Activated T-cell treated with anti-CD3 and anti-CD28 coated beads, Interleukin-2, amount 50 U/mL, for 72 hours (primary cell): ENCODE measurements around the gene CTNNB1. TPM values are rescaled to one million over a fixed set of nuclear protein-coding genes. Genes with fewer than 3 reads are reported as not detected.
A peak's percentile ranks its signal among the peaks of the same experiment; 100 is the strongest.

Experiments used
- ATAC-seq, 2 donors: fragments of 150-1000 bp; cut with Tn5 transposase; replicated peaks in 1 of 2; 2 replicates each; pipeline ENCODE4 v1.10.0; 2021; ENCODE audit warnings: moderate library complexity in 2 of 2, mild to moderate bottlenecking in 1 of 2
- DNase-seq, 2 donors: peaks; one replicate each; pipeline ENCODE4 v3.0.0; 2021 to 2022; ENCODE audit warnings: mixed read lengths in 1 of 2
- H3K27ac Mint-ChIP-seq: one replicate; pipeline ENCODE4 v1.8.0; 2022; ENCODE audit warnings: mild to moderate bottlenecking, moderate library complexity, mixed read lengths
- H3K27me3 Mint-ChIP-seq: one replicate; pipeline ENCODE4 v1.8.0; 2022; ENCODE audit warnings: low read depth, mixed read lengths
- H3K36me3 Mint-ChIP-seq, 2 donors: one replicate each; pipeline ENCODE4 v1.8.0; 2022; ENCODE audit warnings: mixed read lengths in 2 of 2, mild to moderate bottlenecking in 1 of 2; ENCODE audit not compliant: insufficient read depth in 2 of 2
- H3K4me1 Mint-ChIP-seq: one replicate; pipeline ENCODE4 v1.8.0; 2022; ENCODE audit warnings: low read depth, mixed read lengths
- H3K4me3 Mint-ChIP-seq, 2 donors: one replicate each; pipeline ENCODE4 v1.8.0; 2022; ENCODE audit warnings: mild to moderate bottlenecking in 2 of 2, mixed read lengths in 2 of 2, moderate library complexity in 2 of 2
- H3K9me3 Mint-ChIP-seq, 2 donors: one replicate each; pipeline ENCODE4 v1.8.0; 2022; ENCODE audit warnings: mixed read lengths in 2 of 2
- total RNA-seq, 2 donors: library from RNA; stranded (reverse); gene quantifications; one replicate each; pipeline ENCODE4 v1.2.3, GENCODE V29; 2022

CTNNB1 gene
- total RNA-seq, 2 donors from 2014 or later, result 93.3 to 137 TPM

GRCh38 chr3:41210966-41211365 lies 11.7 kb downstream of the CTNNB1 start:
- peaks cover 4 to 11% of the 10 kb centered on the region in 2 donors for H3K36me3 Mint-ChIP-seq
- ATAC-seq (no peak), DNase-seq (no peak)
- H3K27ac Mint-ChIP-seq, result no peak overlapping the region
- no peak overlapping the region for H3K4me3 Mint-ChIP-seq
- no peaks in the 10 kb centered on the region for H3K27me3 Mint-ChIP-seq
- peaks cover 3 to 7% of the 10 kb centered on the region in 2 donors for H3K9me3 Mint-ChIP-seq
- peaks cover 77% of the 10 kb centered on the region for H3K4me1 Mint-ChIP-seq

DNA sequence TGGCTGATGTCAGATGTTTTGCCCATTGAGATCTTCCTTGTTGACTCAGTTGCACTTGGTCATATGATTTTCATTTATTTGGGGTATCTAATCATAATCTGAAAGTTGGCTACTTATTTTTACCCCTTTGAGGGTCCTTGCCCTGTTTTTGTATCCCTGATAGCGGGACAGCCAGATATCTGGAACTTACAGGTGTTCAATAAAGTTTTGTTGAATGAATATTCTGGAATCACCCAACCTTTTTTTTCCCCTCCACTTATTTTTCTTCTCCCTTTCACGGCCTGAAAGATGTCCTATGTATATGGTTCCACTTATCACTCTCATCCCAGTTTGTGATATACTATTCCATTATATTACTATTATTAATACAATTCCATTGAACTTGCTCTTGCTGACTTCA lies 12.8 kb downstream of the CTNNB1 start:
- DNase-seq (no peak), ATAC-seq (no peak)
- peaks cover 77% of the 10 kb centered on the region for H3K4me1 Mint-ChIP-seq
- H3K36me3 Mint-ChIP-seq, result peaks cover 4 to 11% of the 10 kb centered on the region in 2 donors
- no peaks in the 10 kb centered on the region for H3K27me3 Mint-ChIP-seq
- H3K27ac Mint-ChIP-seq, result peak overlapping the region; percentile 84
- no peak overlapping the region for H3K4me3 Mint-ChIP-seq
- peaks cover 3 to 7% of the 10 kb centered on the region in 2 donors for H3K9me3 Mint-ChIP-seq

GRCh38 chr3:41213588-41213987 lies 14.3 kb downstream of the CTNNB1 start:
- peaks cover 75% of the 10 kb centered on the region for H3K4me1 Mint-ChIP-seq
- DNase-seq, result no peak
- peaks cover 3 to 4% of the 10 kb centered on the region in 2 donors for H3K9me3 Mint-ChIP-seq
- H3K27ac Mint-ChIP-seq, result peak overlapping the region; percentile 84
- no peak for ATAC-seq
- H3K36me3 Mint-ChIP-seq, result peaks cover 4 to 10% of the 10 kb centered on the region in 2 donors
- H3K4me3 Mint-ChIP-seq, result peak overlapping the region in 1 of 2 donors; percentile 69
- no peaks in the 10 kb centered on the region for H3K27me3 Mint-ChIP-seq

DNA sequence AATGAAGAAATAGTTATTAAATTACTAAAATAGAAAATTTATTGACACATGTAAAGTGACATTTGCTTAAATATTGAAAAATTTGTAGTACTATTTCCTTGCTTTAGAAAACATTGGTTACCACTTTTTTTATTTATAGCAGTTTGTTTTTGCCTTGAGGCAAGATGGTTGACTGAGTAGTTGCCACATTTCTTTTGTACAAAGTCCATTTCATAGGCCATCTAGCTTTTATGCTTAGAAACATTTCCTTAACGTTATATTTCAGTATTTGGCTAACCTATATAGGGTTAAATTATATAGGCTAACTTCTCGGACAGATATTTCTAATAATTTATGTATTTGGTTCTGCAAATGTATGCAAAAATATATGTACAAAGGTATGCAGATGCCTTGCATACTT lies 17.1 kb downstream of the CTNNB1 start:
- ATAC-seq (no peak), DNase-seq (no peak)
- no peaks in the 10 kb centered on the region for H3K36me3 Mint-ChIP-seq
- H3K9me3 Mint-ChIP-seq, result no peaks in the 10 kb centered on the region
- H3K4me3 Mint-ChIP-seq, result no peak overlapping the region
- no peak overlapping the region for H3K27ac Mint-ChIP-seq
- no peaks in the 10 kb centered on the region for H3K27me3 Mint-ChIP-seq
- H3K4me1 Mint-ChIP-seq, result peaks cover 82% of the 10 kb centered on the region

GRCh38 chr3:41216993-41217392 lies 17.7 kb downstream of the CTNNB1 start:
- peaks cover 0 to 2% of the 10 kb centered on the region in 2 donors for H3K36me3 Mint-ChIP-seq
- H3K27ac Mint-ChIP-seq, result peak overlapping the region; percentile 95
- H3K4me1 Mint-ChIP-seq, result peaks cover 82% of the 10 kb centered on the region
- H3K4me3 Mint-ChIP-seq, result peak overlapping the region in 1 of 2 donors; percentile 21
- DNase-seq (no peak), ATAC-seq (peak in 1 of 2 donors; percentile 28)
- no peaks in the 10 kb centered on the region for H3K27me3 Mint-ChIP-seq
- no peaks in the 10 kb centered on the region for H3K9me3 Mint-ChIP-seq

GRCh38 chr3:41219424-41219823 lies 20.1 kb downstream of the CTNNB1 start:
- no peak for ATAC-seq
- DNase-seq, result no peak
- Mint-ChIP-seq H3K36me3 (peaks cover 3 to 6% of the 10 kb centered on the region in 2 donors), H3K9me3 (no peaks in the 10 kb centered on the region), H3K4me3 (peak overlapping the region in 1 of 2 donors; percentile 63), H3K4me1 (peaks cover 67% of the 10 kb centered on the region), H3K27me3 (no peaks in the 10 kb centered on the region), H3K27ac (peak overlapping the region; percentile 70)

GRCh38 chr3:41220906-41221677 lies 21.8 kb downstream of the CTNNB1 start:
- no peaks in the 10 kb centered on the region for H3K9me3 Mint-ChIP-seq
- peaks cover 57% of the 10 kb centered on the region for H3K4me1 Mint-ChIP-seq
- peak overlapping the region; percentile 93 for H3K27ac Mint-ChIP-seq
- no peaks in the 10 kb centered on the region for H3K27me3 Mint-ChIP-seq
- H3K4me3 Mint-ChIP-seq, result peak overlapping the region in 1 of 2 donors; percentile 48
- no peak for DNase-seq
- H3K36me3 Mint-ChIP-seq, result peaks cover 7 to 17% of the 10 kb centered on the region in 2 donors
- no peak for ATAC-seq

DNA sequence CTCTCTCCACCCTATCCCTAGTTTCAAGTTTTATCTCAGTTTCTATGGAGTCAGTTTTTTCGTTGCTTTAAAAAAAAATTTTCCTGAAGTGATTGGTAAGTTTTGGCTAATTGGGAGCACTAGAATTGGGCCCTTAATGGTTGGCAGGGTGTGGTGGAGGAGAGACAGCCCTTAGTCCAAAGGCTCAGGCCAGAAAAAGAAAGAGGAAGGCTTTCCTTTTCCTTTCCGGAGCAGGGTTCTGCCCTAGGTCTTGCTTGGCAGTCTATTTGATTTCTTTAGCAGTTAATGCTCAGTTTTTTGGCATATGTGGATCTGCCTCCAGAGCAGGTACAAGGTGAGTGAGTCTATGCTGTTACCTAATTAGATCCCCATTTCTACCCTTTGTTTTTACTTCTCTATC lies 22.7 kb downstream of the CTNNB1 start:
- H3K27ac Mint-ChIP-seq, result peak overlapping the region; percentile 93
- ATAC-seq (no peak), DNase-seq (no peak)
- peaks cover 12 to 25% of the 10 kb centered on the region in 2 donors for H3K36me3 Mint-ChIP-seq
- H3K4me1 Mint-ChIP-seq, result peaks cover 55% of the 10 kb centered on the region
- H3K9me3 Mint-ChIP-seq, result no peaks in the 10 kb centered on the region
- no peaks in the 10 kb centered on the region for H3K27me3 Mint-ChIP-seq
- H3K4me3 Mint-ChIP-seq, result peak overlapping the region in 1 of 2 donors; percentile 48

DNA sequence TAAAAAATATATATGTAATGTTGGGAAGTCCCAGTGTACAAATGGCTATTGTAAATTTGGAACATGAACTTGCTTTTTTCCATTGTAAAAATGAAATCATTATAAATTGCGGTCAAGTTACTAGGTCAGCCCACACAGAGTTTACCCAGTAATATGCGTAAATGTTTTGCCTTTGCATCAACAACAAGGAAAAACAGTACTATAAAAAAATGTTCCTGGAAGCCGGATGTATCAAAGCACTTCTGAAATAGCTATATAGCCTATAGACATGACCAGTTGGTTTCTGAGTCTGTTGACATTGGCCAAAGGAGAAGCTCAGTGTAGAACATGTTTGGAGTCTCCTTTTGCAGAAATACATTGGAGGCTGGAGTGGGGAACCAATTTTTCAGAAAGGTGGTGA lies 23.2 kb downstream of the CTNNB1 start:
- DNase-seq, result no peak
- no peaks in the 10 kb centered on the region for H3K9me3 Mint-ChIP-seq
- no peaks in the 10 kb centered on the region for H3K27me3 Mint-ChIP-seq
- H3K4me1 Mint-ChIP-seq, result peaks cover 50% of the 10 kb centered on the region
- H3K4me3 Mint-ChIP-seq, result no peak overlapping the region
- no peak for ATAC-seq
- H3K27ac Mint-ChIP-seq, result peak overlapping the region; percentile 93
- H3K36me3 Mint-ChIP-seq, result peaks cover 12 to 25% of the 10 kb centered on the region in 2 donors

GRCh38 chr3:41223078-41223477 lies 23.8 kb downstream of the CTNNB1 start:
- Mint-ChIP-seq H3K4me3 (no peak overlapping the region), H3K36me3 (peaks cover 12 to 26% of the 10 kb centered on the region in 2 donors), H3K4me1 (peaks cover 46% of the 10 kb centered on the region), H3K27ac (no peak overlapping the region), H3K9me3 (no peaks in the 10 kb centered on the region), H3K27me3 (no peaks in the 10 kb centered on the region)
- ATAC-seq (no peak), DNase-seq (no peak)

- ATAC-seq (no peak), DNase-seq (no peak)
- Mint-ChIP-seq H3K4me3 (no peak overlapping the region), H3K27ac (no peak overlapping the region), H3K4me1 (peaks cover 41% of the 10 kb centered on the region), H3K9me3 (no peaks in the 10 kb centered on the region), H3K36me3 (peaks cover 14 to 30% of the 10 kb centered on the region in 2 donors), H3K27me3 (no peaks in the 10 kb centered on the region)
Observed at GRCh38 chr3:41223691-41224090, 24.4 kb downstream of the CTNNB1 start.

DNA sequence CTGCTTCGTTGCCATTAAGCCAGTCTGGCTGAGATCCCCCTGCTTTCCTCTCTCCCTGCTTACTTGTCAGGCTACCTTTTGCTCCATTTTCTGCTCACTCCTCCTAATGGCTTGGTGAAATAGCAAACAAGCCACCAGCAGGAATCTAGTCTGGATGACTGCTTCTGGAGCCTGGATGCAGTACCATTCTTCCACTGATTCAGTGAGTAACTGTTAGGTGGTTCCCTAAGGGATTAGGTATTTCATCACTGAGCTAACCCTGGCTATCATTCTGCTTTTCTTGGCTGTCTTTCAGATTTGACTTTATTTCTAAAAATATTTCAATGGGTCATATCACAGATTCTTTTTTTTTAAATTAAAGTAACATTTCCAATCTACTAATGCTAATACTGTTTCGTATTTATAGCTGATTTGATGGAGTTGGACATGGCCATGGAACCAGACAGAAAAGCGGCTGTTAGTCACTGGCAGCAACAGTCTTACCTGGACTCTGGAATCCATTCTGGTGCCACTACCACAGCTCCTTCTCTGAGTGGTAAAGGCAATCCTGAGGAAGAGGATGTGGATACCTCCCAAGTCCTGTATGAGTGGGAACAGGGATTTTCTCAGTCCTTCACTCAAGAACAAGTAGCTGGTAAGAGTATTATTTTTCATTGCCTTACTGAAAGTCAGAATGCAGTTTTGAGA lies 25.0 kb downstream of the CTNNB1 start:
- DNase-seq (no peak), ATAC-seq (no peak)
- Mint-ChIP-seq H3K27ac (peak overlapping the region; percentile 75), H3K27me3 (no peaks in the 10 kb centered on the region), H3K9me3 (no peaks in the 10 kb centered on the region), H3K4me3 (no peak overlapping the region), H3K4me1 (peaks cover 35% of the 10 kb centered on the region), H3K36me3 (peaks cover 15 to 32% of the 10 kb centered on the region in 2 donors)
